Osteoblast (primary cell): ENCODE data around the gene HSPA9. TPM values are rescaled to one million over a fixed set of nuclear protein-coding genes. Genes with fewer than 3 reads are reported as not detected.

Source experiments
- DNase-seq: peaks from one replicate; pipeline ENCODE4 v3.0.0; 2011; ENCODE audit warnings: low spot score, mixed read lengths; ENCODE audit not compliant: insufficient read length; ENCODE audit errors: missing footprints
- H2AFZ ChIP-seq: 2 replicates; pipeline ENCODE4 v1.6.0; 2011; ENCODE audit warnings: mild to moderate bottlenecking, low read length
- H3K27ac ChIP-seq: 2 replicates; pipeline ENCODE4 v1.5.1; 2011; ENCODE audit warnings: mild to moderate bottlenecking, low read depth, low read length, moderate library complexity
- H3K27me3 ChIP-seq: 2 replicates; pipeline ENCODE4 v1.6.0; 2012; ENCODE audit warnings: mild to moderate bottlenecking, control low read depth, inconsistent platforms, low read length, moderate library complexity; ENCODE audit not compliant: insufficient read depth
- H3K36me3 ChIP-seq: 2 replicates; pipeline ENCODE4 v1.5.1; 2011; ENCODE audit warnings: mild to moderate bottlenecking, low read length, control low read depth, moderate library complexity; ENCODE audit not compliant: insufficient read depth
- H3K4me1 ChIP-seq: 2 replicates; pipeline ENCODE4 v1.5.1; 2011; ENCODE audit warnings: mild to moderate bottlenecking, low read length, control low read depth, moderate library complexity; ENCODE audit not compliant: insufficient read depth
- H3K4me2 ChIP-seq: 2 replicates; pipeline ENCODE4 v1.6.0; 2011; ENCODE audit warnings: mild to moderate bottlenecking, low read length; ENCODE audit not compliant: insufficient read depth
- H3K4me3 ChIP-seq: fragments of 200-600 bp; sonication (generic); 3 replicates; pipeline ENCODE4 v1.5.1; 2012; ENCODE audit warnings: mild to moderate bottlenecking, low read length, inconsistent platforms; ENCODE audit not compliant: insufficient read depth
- H3K79me2 ChIP-seq: 2 replicates; pipeline ENCODE4 v1.6.0; 2012; ENCODE audit warnings: mild to moderate bottlenecking, low read length, control low read depth, inconsistent platforms; ENCODE audit not compliant: insufficient read depth
- H3K9me3 ChIP-seq: 2 replicates; pipeline ENCODE4 v1.5.1; 2011; ENCODE audit warnings: low read depth, low read length, control low read depth
- H4K20me1 ChIP-seq: 2 replicates; pipeline ENCODE4 v1.6.0; 2012; ENCODE audit warnings: mild to moderate bottlenecking, low read length, control low read depth; ENCODE audit not compliant: insufficient read depth
- CTCF ChIP-seq: IDR thresholded peaks from 2 replicates; pipeline ENCODE4 v1.5.1; 2011; ENCODE audit warnings: mild to moderate bottlenecking, low read depth, low read length, moderate library complexity; ENCODE audit errors: extremely low read depth
- total RNA-seq: library from RNA; depleted of rRNA; stranded (reverse); fragments of >200 nt; gene quantifications from 2 replicates; pipeline ENCODE4 v1.2.3, GENCODE V29; 2012

Gene HSPA9
- total RNA-seq, 1 donor = 624 TPM

GRCh38 chr5:138541511-138542179, 33.6 kb downstream of the HSPA9 start:
- Histone ChIP-seq H3K27ac (peak overlapping the region; percentile 100), H3K4me3 (peak overlapping the region; percentile 77), H3K36me3 (peaks cover 18% of the 10 kb centered on the region), H3K9me3 (no peaks in the 10 kb centered on the region), H3K4me1 (peaks cover 40% of the 10 kb centered on the region), H2AFZ (no peak overlapping the region), H3K79me2 (peaks cover 90% of the 10 kb centered on the region), H3K4me2 (peak overlapping the region; percentile 98), H4K20me1 (peaks cover 48% of the 10 kb centered on the region), H3K27me3 (no peaks in the 10 kb centered on the region)
- DNase-seq = no peak
- TF ChIP-seq CTCF = no peak

GRCh38 chr5:138539791-138540190, 35.4 kb downstream of the HSPA9 start:
- Histone ChIP-seq H3K4me2 (no peak overlapping the region), H3K27me3 (no peaks in the 10 kb centered on the region), H3K27ac (peak overlapping the region; percentile 100), H4K20me1 (peaks cover 51% of the 10 kb centered on the region), H3K79me2 (peaks cover 90% of the 10 kb centered on the region), H3K9me3 (no peaks in the 10 kb centered on the region), H3K4me1 (peaks cover 25% of the 10 kb centered on the region), H3K4me3 (no peak overlapping the region), H3K36me3 (peaks cover 26% of the 10 kb centered on the region), H2AFZ (no peak overlapping the region)
- TF ChIP-seq CTCF = no peak
- DNase-seq = no peak

- Histone ChIP-seq H3K9me3 (no peaks in the 10 kb centered on the region), H4K20me1 (peaks cover 57% of the 10 kb centered on the region), H3K4me1 (peaks cover 19% of the 10 kb centered on the region), H2AFZ (no peak overlapping the region), H3K79me2 (peaks cover 90% of the 10 kb centered on the region), H3K27me3 (no peaks in the 10 kb centered on the region), H3K4me3 (no peak overlapping the region), H3K4me2 (peak overlapping the region; percentile 6), H3K36me3 (peaks cover 30% of the 10 kb centered on the region), H3K27ac (no peak overlapping the region)
- no peak for TF ChIP-seq CTCF
- no peak for DNase-seq
These were observed 36.1 kb downstream of the HSPA9 start for GRCh38 chr5:138538943-138539627.

- H3K4me2 ChIP-seq = no peak overlapping the region
- no peak overlapping the region for H3K27ac ChIP-seq
- H2AFZ ChIP-seq = no peak overlapping the region
- H4K20me1 ChIP-seq = peaks cover 67% of the 10 kb centered on the region
- H3K79me2 ChIP-seq = peaks cover 93% of the 10 kb centered on the region
- no peak for DNase-seq
- H3K4me3 ChIP-seq = no peak overlapping the region
- no peaks in the 10 kb centered on the region for H3K9me3 ChIP-seq
- peaks cover 34% of the 10 kb centered on the region for H3K36me3 ChIP-seq
- peak; percentile 53 for TF ChIP-seq CTCF
- peaks cover 18% of the 10 kb centered on the region for H3K4me1 ChIP-seq
- H3K27me3 ChIP-seq = no peaks in the 10 kb centered on the region
These were observed 38.4 kb downstream of the HSPA9 start for GRCh38 chr5:138536665-138537315.
